GM12873 (cell line): ENCODE measurements around the gene ATF7.

Experiments used
- CTCF ChIP-seq: IDR thresholded peaks from 2 replicates; pipeline ENCODE4 v1.5.1; 2012; ENCODE audit warnings: low read depth, mild to moderate bottlenecking, moderate library complexity, low read length, control low read depth; ENCODE audit not compliant: insufficient read depth; ENCODE audit errors: missing control alignments

ATF7 gene

GRCh38 chr12:53586745-53587144 lies 39.4 kb downstream of the ATF7 start:
- TF ChIP-seq CTCF = no peak

- no peak for TF ChIP-seq CTCF
Measured at GRCh38 chr12:53585448-53586125, 40.6 kb downstream of the ATF7 start.

- TF ChIP-seq CTCF = no peak
Measured at GRCh38 chr12:53579545-53579955, 46.6 kb downstream of the ATF7 start.

- no peak for TF ChIP-seq CTCF
Measured at GRCh38 chr12:53578783-53579182, 47.4 kb downstream of the ATF7 start.

- no peak for TF ChIP-seq CTCF
Measured at GRCh38 chr12:53577941-53578352, 48.2 kb downstream of the ATF7 start.

GRCh38 chr12:53575502-53576249 lies 50.5 kb downstream of the ATF7 start:
- TF ChIP-seq CTCF = no peak

GRCh38 chr12:53572134-53572758 lies 53.9 kb downstream of the ATF7 start:
- TF ChIP-seq CTCF = no peak
